Ascending aorta (tissue), 2 donors: ENCODE results near the gene TRAF3. TPM values are rescaled to one million over a fixed set of nuclear protein-coding genes. Genes with fewer than 3 reads are reported as not detected.
A peak's percentile ranks its signal among the peaks of the same experiment; 100 is the strongest.

Source experiments
- DNase-seq, 2 donors: peaks; one replicate each; pipeline ENCODE4 v3.0.0-alpha.2; 2019; ENCODE audit warnings: low spot score in 2 of 2
- H3K27ac ChIP-seq, 2 donors: fragments of 200-600 bp; sonication (generic); one replicate each; pipeline ENCODE4 v1.5.1; 2016 to 2017; ENCODE audit warnings: mild to moderate bottlenecking in 1 of 2
- H3K27me3 ChIP-seq: fragments of 200-600 bp; sonication (generic); one replicate; pipeline ENCODE4 v1.5.1; 2017
- H3K36me3 ChIP-seq, 2 donors: fragments of 200-600 bp; sonication (generic); one replicate each; pipeline ENCODE4 v1.5.1; 2016
- H3K4me1 ChIP-seq, 2 donors: fragments of 200-600 bp; sonication (generic); one replicate each; pipeline ENCODE4 v1.5.1; 2016 to 2017; ENCODE audit warnings: mild to moderate bottlenecking in 1 of 2
- H3K4me3 ChIP-seq, 2 donors: fragments of 200-600 bp; sonication (generic); one replicate each; pipeline ENCODE4 v1.5.1; 2016 to 2017; ENCODE audit warnings: mild to moderate bottlenecking in 1 of 2
- H3K9me3 ChIP-seq, 2 donors: fragments of 200-600 bp; sonication (generic); one replicate each; pipeline ENCODE4 v1.5.1; 2016
- CTCF ChIP-seq, 3 experiments: fragments of 200-600 bp in 2 of 3; fragments of 450-650 bp in 1 of 3; sonication (generic) in 2 of 3; IDR thresholded peaks; one replicate each; pipeline ENCODE4 v1.5.1; 2016 to 2019; ENCODE audit warnings: antibody characterized with exemption in 3 of 3, mild to moderate bottlenecking in 1 of 3, moderate library complexity in 1 of 3
- intact Hi-C: fragments of 100-400 bp; cut with DNase I; formaldehyde crosslinking; loops from one replicate; pipeline ENCODE4 v1.15.1; 2023
- total RNA-seq: library from RNA; depleted of rRNA; stranded (reverse); fragments of >200 nt; gene quantifications from one replicate; pipeline ENCODE4 v1.1.0, GENCODE V29; 2016

The TRAF3 gene
- total RNA-seq: 12.2 TPM

GRCh38 chr14:102776761-102777710 is at the start of gene TRAF3:
Gene TRAF3, plus strand, starts transcription at chr14:102777449. Its CDS starts 92,753 bp downstream, at chr14:102870202.
- intact Hi-C loops: loop anchor here (5.0 kb wide), 1 partner anchor 140 kb away; no protein-coding TSS in a partner anchor
- H3K36me3 ChIP-seq: no peaks in the 10 kb centered on the region
- H3K4me3 ChIP-seq: peak within 1 kb of the TSS; percentile 88 to 95
- no peaks in the 10 kb centered on the region for H3K27me3 ChIP-seq
- peak within 1 kb of the TSS; percentile 79 to 96 for H3K27ac ChIP-seq
- peaks cover 0 to 12% of the 10 kb centered on the region in 2 donors for H3K4me1 ChIP-seq
- no peaks in the 10 kb centered on the region for H3K9me3 ChIP-seq
- no peak for TF ChIP-seq CTCF (IDR thresholded peaks at IDR 0.05)
- peak in 1 of 2 donors; percentile 74 for DNase-seq

GRCh38 chr14:102728501-102728900 is 48.7 kb upstream of the TRAF3 start:
- Histone ChIP-seq H3K4me3 (no peak overlapping the region), H3K9me3 (no peaks in the 10 kb centered on the region), H3K4me1 (no peaks in the 10 kb centered on the region), H3K27me3 (no peaks in the 10 kb centered on the region), H3K27ac (no peak overlapping the region), H3K36me3 (peaks cover 21 to 35% of the 10 kb centered on the region in 2 donors)
- TF ChIP-seq CTCF (IDR thresholded peaks at IDR 0.05): no peak
- intact Hi-C loops: no loop called here
- no peak for DNase-seq

GRCh38 chr14:102729268-102729667 is 48.0 kb upstream of the TRAF3 start:
- no peak for DNase-seq
- TF ChIP-seq CTCF (IDR thresholded peaks at IDR 0.05): no peak
- intact Hi-C loops: no loop called here
- Histone ChIP-seq H3K36me3 (peaks cover 21 to 30% of the 10 kb centered on the region in 2 donors), H3K27ac (no peak overlapping the region), H3K4me3 (no peak overlapping the region), H3K4me1 (no peaks in the 10 kb centered on the region), H3K9me3 (no peaks in the 10 kb centered on the region), H3K27me3 (no peaks in the 10 kb centered on the region)

- Histone ChIP-seq H3K4me1 (no peaks in the 10 kb centered on the region), H3K36me3 (peaks cover 21 to 30% of the 10 kb centered on the region in 2 donors), H3K9me3 (no peaks in the 10 kb centered on the region), H3K27ac (no peak overlapping the region), H3K27me3 (no peaks in the 10 kb centered on the region), H3K4me3 (no peak overlapping the region)
- no peak for DNase-seq
- intact Hi-C loops: no loop called here
- TF ChIP-seq CTCF (IDR thresholded peaks at IDR 0.05): no peak
Measured at GRCh38 chr14:102729825-102730224, 47.4 kb upstream of the TRAF3 start.

- TF ChIP-seq CTCF (IDR thresholded peaks at IDR 0.05): no peak
- intact Hi-C loops: no loop called here
- DNase-seq: no peak
- H3K9me3 ChIP-seq: no peaks in the 10 kb centered on the region
- no peaks in the 10 kb centered on the region for H3K4me1 ChIP-seq
- H3K27me3 ChIP-seq: no peaks in the 10 kb centered on the region
- peaks cover 18 to 22% of the 10 kb centered on the region in 2 donors for H3K36me3 ChIP-seq
- H3K4me3 ChIP-seq: no peak overlapping the region
- H3K27ac ChIP-seq: no peak overlapping the region
Measured at GRCh38 chr14:102731101-102731870, 46.0 kb upstream of the TRAF3 start.
